ENCODE results near the gene DPEP2.
"Not testable (repeated sequence)": the region's sequence is repeated elsewhere in the genome, so short reads cannot be mapped to it uniquely, and the experiment has no call there.

- TF ChIP-seq MAZ (IDR thresholded peaks at IDR 0.05; ENCODE audit: borderline replicate concordance, low read depth, low read length); CTCF (conservative IDR thresholded peaks at IDR 0.05; ENCODE audit: low read depth, low read length): not testable (repeated sequence)
Measured at GRCh38 chr16:68030108-68030507, 30.8 kb upstream of the DPEP2 start.

All from IMR-90 (cell line).